GM18517 (cell line): ENCODE measurements around the gene STK36.

Experiments
- ATAC-seq: cut with Tn5 transposase; IDR thresholded peaks from one replicate; pipeline ENCODE4 v1.9.1; 2021; ENCODE audit warnings: mild to moderate bottlenecking, moderate library complexity; ENCODE audit not compliant: unreplicated experiment

Gene STK36

GRCh38 chr2:218745160-218745558 lies 73.3 kb downstream of the STK36 start:
- no peak for ATAC-seq

- ATAC-seq, result no peak
These were observed 73.9 kb downstream of the STK36 start for GRCh38 chr2:218745559-218746469.

GRCh38 chr2:218746470-218746795 lies 74.5 kb downstream of the STK36 start:
- ATAC-seq, result no peak

GRCh38 chr2:218746960-218747359 lies 75.1 kb downstream of the STK36 start:
- no peak for ATAC-seq

- ATAC-seq, result no peak
These were observed 77.0 kb downstream of the STK36 start for GRCh38 chr2:218748741-218749441.
